Renal cortex interstitium (tissue), 11 donors: ENCODE results near the gene GNAI1. TPM values are rescaled to one million over a fixed set of nuclear protein-coding genes. Genes with fewer than 3 reads are reported as not detected.

Source experiments
- DNase-seq, 11 donors: peaks; one replicate each; pipeline ENCODE4 v3.0.0-alpha.2; 2013; ENCODE audit warnings: low read depth in 9 of 11, low spot score in 4 of 11; ENCODE audit errors: extremely low read depth in 1 of 11
- polyA plus RNA-seq, 3 donors: library from polyadenylated mRNA; unstranded; fragments of 120-200 nt; gene quantifications; one replicate each; pipeline ENCODE4 v1.2.1, GENCODE V29; 2013; ENCODE audit not compliant: insufficient read length in 3 of 3

Gene GNAI1
- polyA plus RNA-seq, 3 donors = 107 to 156 (median 137) TPM

DNA sequence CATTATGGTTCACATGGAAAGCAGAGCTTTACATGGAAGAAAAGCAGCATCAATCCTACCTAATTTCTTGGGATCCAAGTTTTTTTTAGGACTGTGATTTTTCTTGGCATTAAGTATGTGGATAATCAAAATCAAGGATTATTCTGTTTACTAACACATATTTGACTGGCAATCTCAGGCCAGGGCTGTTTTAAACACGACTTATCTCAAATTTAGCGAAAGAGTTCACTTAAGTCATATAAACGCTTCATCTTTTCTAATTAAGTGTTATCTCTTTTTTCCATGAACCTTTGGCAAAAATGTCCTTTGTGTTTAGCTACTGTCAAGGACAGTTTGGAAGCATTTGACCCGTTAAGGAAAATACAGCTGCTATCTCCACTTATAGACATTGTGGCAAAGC, 92.0 kb downstream of the GNAI1 start:
- no peak for DNase-seq

DNA sequence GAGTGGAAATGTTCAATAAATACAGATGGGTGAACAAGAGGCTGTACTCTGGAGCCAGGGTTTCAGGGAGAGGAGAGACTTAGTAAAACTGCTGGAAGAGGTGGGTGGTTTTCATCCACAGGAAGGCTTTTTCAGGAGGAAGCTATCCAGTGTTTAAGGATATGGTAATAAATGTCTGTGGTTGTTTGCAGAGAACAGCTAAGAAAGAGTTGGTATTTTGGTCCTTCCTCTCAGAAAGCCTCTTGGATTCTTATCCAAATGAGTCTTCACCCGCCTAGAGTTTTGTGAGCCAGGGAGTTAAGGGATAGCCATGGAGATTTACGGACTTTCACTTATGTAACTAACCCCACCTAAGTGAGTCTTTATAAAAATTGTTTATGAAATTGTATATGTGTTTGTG, 95.7 kb downstream of the GNAI1 start:
- DNase-seq = no peak

DNA sequence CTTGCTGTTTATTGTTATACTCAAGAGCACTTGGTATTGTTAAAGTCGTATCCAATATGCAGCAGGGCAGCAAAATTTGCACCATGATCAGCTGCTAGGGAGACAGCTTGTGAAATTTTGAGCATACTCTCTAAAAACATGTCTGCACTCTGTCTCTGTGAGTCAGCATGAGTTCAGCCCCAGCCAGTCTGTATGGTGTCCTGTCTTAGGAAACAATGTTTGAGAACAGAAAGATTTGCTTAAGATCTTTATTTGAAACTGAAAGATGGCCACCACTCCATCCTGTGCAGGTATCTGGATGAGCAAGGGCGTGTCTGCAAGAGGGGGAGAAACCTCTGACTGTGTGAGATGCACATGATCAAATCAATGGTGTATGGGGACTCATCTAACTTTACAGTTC, 97.1 kb downstream of the GNAI1 start:
- DNase-seq = no peak

DNA sequence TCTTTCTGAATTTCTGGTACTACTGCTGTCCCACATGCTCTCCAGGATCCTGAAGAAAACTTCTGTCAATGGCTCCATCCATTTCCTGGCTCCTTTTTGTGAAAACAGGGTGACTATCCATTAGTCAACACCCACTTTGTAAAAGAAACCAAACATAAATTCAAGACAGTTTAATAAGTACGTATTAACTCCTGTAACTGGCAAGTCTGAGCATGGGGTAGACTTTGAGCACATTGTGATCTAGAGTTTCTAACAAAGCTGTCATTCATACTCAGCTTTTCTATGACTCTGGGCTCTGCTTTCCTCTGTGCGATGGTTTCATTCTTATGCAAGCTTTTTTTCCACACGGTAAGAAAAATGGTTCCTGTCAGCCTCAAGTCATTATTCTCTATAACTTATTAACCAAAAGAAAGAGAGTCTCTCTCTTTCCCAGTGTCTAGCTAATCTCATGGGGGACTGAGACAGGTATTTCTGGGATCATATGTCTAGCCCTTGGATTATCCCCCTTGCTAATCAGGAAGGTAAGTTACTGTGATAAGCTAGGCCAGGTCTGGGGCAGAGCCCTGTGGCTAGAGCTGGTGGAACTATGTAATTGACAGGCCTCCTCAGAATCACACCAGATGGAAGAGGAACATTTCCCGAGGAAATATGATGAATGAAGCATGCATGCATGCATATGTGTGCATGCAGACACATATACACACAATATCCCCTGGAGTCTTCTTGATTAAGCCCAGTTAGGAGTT, 98.5 kb downstream of the GNAI1 start:
- DNase-seq = no peak

- no peak for DNase-seq
Measured at GRCh38 chr7:80235334-80235733, 100.7 kb downstream of the GNAI1 start.

- DNase-seq = no peak
Measured at GRCh38 chr7:80236681-80237080, 102.0 kb downstream of the GNAI1 start.

- DNase-seq = no peak
Measured at GRCh38 chr7:80240265-80241025, 105.8 kb downstream of the GNAI1 start.

GRCh38 chr7:80241671-80242070, 107.0 kb downstream of the GNAI1 start:
- no peak for DNase-seq

DNA sequence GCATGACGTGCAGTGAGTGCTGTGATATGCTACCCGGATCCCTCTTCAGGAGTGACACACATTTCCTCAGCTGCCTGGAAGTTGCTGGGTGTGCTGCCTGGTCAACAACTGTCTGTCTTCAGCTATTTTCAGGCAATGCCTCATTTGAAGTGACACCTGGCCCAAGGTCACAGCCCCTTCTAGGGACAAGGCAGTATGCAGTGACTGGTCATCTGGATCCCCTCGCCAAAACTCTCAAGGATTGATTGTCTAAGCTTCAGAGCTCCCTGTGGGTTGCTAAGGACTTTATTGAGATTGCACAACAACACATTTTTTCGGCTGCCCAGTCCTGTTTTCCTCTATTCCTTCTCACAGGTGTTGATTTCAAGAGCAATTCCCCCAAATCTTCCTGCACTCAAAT, 108.8 kb downstream of the GNAI1 start:
- DNase-seq = no peak

DNA sequence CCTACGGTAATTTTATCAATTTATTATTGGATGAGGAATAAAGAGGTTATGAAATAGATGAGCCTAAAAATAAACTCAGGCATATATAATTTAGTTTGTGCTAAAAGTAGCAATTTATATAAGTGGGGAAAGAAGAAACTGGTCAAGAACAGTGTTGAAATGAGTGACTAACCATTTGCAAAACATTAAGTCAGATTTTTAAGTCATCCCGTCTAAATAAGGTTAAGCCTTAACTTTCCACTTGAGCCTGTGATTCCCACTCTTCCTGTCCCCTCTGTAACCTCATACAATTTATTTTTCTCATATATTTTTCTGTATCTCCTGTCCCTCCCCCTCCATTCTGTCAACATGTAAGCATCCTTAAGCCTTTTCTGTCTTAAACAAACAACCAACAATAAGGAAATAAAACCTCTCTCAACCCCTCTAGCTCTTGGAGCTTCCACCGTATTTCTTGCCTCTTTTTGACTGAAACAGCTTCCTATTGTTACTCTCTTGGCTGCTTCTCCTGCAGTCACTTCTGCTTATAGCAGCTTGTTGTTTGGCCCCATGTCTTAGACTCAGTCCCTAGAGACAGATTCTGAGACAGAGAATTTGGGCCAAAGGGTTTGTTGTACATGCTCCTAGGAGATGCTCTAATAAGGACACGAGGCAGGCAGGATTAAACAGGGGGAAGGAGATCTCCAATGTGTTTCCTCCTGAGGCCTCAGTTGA, 109.7 kb downstream of the GNAI1 start:
- DNase-seq = peak in 7 of 11 donors; percentile 13 to 52 (median 32)

DNA sequence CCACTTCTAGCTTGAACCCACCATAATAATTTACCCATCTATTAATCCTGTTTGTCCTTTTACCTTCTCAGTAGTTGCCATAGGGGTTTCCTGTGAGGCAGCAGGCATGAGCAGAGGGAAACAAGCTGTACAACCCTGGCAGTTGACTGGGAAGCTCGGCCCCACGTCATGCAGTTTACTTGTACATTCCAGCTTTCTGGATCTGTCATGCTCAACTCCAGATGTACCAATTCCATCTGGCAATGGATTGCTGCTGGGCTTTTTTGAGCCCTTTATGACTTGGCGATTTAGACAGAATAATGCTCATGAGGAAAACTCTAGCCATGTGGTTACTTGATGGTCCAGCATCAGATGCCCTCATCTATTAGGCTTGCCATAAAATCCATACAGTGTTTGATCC, 112.5 kb downstream of the GNAI1 start:
- DNase-seq = no peak

DNA sequence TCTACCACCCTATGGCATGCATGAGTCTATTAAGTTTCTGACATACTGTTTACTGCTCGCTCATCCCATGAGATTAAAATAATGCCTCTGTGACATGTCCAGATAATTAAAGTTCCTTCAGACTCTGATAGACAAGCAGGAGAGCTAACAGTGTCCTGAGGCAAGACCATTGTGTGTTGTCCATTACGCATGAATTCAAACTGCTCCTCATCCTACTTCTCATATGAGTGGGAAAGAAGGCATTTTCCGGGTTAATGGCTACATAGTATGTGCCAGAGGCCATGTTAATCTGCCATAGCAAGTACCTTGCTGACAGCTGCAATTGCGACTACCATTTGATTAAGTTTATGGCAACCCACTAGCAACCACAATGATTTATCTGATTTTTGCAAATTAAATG, 113.3 kb downstream of the GNAI1 start:
- no peak for DNase-seq

- DNase-seq = no peak
Measured at GRCh38 chr7:80249184-80249583, 114.6 kb downstream of the GNAI1 start.

DNA sequence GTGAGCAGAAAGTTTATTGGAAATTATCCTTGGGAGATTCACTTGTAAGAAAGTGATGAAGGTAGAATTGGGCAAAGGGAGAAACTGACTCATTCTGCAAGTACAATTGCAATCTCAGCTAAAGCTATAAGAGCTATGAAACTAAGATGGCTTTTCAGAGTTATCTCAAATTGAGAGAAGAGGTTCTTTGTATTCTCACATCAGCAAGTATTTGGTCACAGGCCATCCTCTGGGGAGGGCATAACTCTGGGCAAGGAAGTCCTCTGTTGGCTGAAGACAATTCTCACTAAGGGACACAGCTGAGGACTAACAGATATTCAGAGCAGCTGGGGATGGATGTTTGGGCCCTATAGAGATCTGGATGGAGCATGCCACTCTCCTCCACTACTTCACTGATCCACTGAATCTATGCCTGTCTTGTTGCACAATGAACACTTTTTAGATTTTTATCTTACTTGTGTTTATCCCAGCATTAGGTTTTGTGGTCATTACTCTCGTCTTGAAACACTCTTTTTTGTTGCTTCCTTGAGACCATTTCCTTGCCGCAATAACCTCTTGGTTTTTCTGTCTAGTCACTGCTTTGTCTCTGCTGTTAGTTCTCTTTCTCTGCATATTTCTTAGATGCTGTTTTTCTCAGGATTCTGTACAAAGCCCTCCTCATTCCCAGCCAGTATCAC, 115.1 kb downstream of the GNAI1 start:
- DNase-seq = no peak

GRCh38 chr7:80253237-80253636, 118.6 kb downstream of the GNAI1 start:
- no peak for DNase-seq

- no peak for DNase-seq
Measured at GRCh38 chr7:80253653-80254052, 119.0 kb downstream of the GNAI1 start.

DNA sequence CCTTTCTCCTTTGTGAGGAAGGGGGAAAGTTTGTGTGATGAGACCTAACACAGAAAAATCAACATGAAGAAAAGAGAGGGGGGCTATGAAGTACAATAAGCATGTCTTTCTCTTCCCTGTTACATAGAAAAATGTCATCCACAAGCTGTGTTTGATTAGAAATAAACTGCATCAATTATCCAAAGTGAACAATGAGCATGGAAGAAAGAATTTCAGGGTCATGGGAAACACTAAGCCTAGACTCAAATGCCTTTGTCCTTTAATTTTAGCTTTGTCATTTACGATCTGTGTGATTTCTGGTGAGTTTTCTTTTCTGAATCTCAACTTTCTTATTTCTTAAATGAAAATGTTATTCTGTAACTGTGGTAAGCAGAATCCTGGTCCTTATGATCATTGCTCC, 121.0 kb downstream of the GNAI1 start:
- no peak for DNase-seq

DNA sequence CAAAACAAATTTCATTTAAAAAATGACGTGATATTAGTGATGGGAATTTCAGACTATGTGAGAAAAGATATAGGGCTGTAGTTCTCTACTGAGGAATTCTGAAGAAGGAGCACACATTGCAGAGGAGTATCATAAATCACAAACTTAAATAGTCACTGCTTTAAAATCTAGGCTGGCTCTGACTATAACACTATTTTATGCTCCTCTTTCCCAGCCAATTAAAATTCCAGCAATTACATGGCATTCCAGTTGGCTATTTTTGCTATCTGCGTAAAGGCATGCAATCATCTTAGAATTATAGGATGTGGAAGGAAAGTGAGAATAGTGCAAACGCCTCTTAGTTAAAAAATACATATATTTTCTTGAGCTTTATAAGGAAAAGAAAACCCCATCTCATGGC, 123.1 kb downstream of the GNAI1 start:
- no peak for DNase-seq

- no peak for DNase-seq
Measured at GRCh38 chr7:80260606-80261005, 126.0 kb downstream of the GNAI1 start.

- DNase-seq = no peak
Measured at GRCh38 chr7:80263333-80263732, 128.7 kb downstream of the GNAI1 start.
